HK-2 (cell line): ENCODE data around the gene KLHL35.
A peak's percentile ranks its signal among the peaks of the same experiment; 100 is the strongest.

Experiments used
- DNase-seq: peaks from one replicate; pipeline ENCODE4 v3.0.0-alpha.2; 2018; ENCODE audit not compliant: unreplicated experiment

The KLHL35 gene

GRCh38 chr11:75469785-75470405 is 36.9 kb upstream of the KLHL35 start:
- no peak for DNase-seq

DNA sequence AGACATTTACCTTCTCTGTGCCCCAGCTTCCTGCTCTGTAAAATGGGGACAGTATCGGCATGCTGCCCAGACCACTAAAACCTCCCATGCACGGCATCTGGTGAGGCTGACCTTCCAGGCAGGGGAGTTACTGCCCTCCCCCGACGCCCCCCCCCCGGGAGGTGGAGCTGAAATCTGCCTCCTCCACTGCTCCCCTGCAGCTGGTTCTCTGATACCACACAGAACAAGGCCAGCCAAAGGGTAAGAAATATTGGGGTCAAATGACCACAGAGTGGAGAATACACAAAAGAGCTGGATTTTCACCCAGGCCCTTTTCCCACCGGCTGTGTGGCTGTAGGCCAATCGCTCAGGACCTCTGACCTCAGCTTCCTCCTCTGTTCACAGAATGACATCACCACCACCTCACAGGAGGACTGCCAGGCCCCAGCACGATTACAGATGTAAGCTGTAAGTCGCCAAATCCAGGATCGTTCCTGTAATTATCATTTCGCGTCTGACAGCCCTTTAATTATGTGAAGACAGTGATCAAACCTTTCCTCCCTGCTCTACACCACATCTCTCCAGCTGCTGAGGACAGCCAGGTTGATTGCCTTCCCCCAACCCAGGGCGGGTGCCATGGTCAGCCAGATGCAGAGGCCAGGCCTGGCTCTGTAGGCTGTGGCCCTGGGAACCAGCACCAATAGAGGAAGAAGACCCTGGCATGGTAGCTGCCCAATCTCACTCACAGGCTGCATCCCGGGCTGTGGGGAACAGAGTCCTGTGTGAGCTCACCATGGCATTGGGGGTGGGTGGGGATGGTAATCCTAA is 35.7 kb upstream of the KLHL35 start:
- DNase-seq = no peak

DNA sequence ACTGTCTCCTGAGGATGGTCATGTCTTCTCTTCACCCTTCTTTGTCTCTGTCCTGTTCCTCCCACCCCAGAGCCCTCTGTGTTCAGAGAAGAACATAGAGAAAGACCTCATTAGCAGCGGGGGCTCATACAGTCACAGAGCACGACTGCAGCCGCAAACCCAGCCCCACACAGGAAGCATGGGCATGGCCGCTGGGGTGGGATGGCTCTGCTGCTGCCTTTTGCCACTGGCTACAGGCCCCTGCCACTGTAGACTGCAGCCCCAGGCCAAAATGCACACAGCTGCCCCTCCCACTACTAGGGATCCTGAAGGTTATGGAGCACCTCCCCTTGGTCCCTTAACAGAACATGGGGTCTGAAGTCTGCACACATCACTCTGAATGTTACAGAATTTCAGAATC is 34.9 kb upstream of the KLHL35 start:
- DNase-seq = no peak

DNA sequence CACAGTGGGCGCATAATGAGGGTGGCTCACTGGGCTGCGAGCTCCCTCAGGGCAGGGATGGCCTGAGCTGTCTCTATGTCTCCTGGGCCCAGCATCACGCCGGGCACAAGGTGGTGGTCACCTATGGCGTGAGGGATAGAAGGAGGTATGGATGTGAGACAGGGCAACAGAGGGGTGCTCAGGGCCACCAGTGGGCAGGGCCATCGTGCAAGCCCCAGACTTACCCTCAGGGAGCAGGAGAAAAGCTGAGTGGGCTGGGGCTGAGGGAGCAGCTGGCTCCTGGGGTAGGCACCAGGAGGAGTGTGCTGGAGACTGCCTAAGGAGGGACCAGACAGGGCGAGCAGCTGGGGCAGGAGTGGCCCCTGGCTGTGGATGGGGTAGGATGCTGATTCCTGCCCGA is 34.3 kb upstream of the KLHL35 start:
- no peak for DNase-seq

GRCh38 chr11:75465701-75466531 is 32.9 kb upstream of the KLHL35 start:
- peak; percentile 32 for DNase-seq

DNA sequence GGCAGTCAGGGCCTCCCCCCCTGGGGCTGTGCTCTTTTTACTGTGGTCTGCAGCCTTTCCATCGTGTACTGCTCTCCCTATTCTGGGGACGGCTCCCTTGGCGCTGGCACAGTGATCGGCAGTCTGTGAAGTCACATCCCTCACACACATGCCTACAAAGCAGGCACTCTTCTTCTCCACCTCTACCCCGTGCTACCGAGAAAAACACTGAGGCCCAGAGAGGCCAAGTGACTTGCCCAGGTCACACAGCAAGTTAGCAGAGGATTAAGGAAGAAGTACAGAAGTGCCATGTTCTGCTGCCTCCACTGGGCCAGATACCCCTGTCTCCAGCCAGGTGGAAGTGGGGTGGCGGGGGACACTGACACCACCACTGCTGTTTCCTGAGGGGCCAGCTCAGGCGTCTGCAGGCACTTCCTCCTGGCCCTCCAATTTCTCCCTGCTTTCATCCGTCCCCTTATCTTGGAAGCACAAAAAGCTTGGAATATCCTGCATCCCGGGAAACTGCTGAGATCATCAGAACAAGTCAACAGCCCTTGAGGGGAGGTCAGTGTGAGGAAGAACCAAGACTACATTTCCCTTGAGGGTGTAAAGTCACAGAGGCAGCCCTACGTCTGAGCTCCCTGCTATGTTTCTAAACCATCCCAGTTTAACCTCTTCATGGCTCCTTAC is 30.2 kb upstream of the KLHL35 start:
- DNase-seq = no peak

- DNase-seq = no peak
Measured at GRCh38 chr11:75462117-75462653, 29.2 kb upstream of the KLHL35 start.

DNA sequence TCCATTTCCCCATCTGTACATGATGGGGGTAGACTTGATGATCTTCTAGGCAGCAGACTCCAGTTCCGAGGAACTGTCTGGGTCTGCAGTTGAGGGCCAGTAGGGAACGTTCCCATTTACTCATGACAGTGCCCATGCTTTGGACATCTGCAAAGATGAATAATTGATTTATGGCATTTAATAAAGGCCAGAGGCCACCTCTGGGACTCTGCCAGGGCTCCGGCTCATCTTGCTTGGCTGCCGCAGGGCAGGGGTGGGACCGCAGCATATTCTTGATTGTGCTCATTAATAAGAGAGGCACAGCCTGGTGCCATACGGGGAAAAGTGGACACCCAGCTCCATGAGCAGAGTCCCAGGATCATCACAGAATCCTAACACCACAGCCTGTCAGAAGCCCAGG is 28.1 kb upstream of the KLHL35 start:
- no peak for DNase-seq

- DNase-seq = no peak
Measured at GRCh38 chr11:75456596-75457183, 23.7 kb upstream of the KLHL35 start.

GRCh38 chr11:75454987-75455386 is 22.0 kb upstream of the KLHL35 start:
- DNase-seq = no peak

- DNase-seq = no peak
Measured at GRCh38 chr11:75453916-75454655, 21.1 kb upstream of the KLHL35 start.

GRCh38 chr11:75450826-75451821 is 18.1 kb upstream of the KLHL35 start:
- no peak for DNase-seq

DNA sequence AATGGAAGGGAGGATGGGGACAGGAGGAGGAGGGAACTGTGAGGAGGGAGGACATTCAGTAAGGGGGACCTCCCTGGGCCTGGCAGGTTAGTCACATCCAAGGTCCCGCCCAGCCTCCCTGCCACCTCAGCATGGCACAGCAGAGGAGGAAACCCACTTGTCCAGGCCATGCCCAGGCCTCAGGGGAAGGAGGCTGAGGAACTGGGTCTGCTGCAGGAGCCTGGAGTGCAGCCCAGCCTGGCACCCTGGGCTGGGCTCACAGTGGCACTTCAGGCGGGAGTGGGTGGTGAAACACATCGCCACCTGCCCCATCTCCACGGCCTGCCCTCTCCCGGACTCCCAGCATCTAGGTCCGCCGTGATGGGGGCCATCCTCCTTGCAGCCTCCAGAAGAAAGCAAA is 17.2 kb upstream of the KLHL35 start:
- no peak for DNase-seq

- no peak for DNase-seq
Measured at GRCh38 chr11:75449776-75450175, 16.8 kb upstream of the KLHL35 start.

DNA sequence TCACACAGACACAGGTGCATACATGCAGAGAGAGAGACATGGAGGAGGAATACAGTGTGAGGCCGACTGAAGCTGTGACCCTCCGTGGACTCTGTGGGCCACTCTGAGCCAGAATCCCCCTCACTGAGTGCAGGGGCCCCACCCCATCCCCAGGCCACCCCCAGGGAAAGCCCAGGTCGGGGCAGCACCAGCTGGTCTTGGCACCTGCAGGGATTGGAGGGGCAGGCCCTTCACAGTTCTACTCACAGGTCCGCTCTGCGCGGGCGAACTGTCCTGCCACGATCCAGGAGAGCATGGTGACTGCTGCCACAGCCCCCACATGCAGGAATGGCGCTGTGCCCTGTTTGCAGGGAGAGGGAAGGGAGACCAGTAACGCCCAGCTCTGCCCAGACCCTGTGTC is 16.3 kb upstream of the KLHL35 start:
- no peak for DNase-seq

GRCh38 chr11:75447415-75447814 is 14.4 kb upstream of the KLHL35 start:
- no peak for DNase-seq

GRCh38 chr11:75445315-75445953 is 12.4 kb upstream of the KLHL35 start:
- peak; percentile 55 for DNase-seq

DNA sequence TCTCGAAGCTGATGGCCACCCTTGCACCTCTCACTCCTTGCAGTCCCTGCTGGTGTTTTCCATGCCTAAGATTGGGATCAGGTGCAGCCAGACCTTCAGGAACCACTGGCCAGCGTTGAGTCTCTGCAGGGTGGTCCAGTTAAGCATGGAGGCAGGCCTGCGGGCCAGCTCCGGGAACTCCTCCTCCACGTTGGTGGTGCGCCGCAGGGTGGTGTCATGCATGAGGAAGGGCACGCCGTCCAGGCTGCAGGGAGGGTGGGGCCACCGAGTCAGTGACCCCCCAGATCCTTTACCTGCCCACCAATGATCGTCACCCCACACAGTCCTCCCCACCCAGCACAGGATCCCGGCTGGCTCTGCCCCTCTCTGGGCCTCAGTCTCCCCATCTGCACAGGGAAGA is 10.0 kb upstream of the KLHL35 start:
- no peak for DNase-seq
